GM12878 (cell line): ENCODE results near the gene AP1G2. TPM values are rescaled to one million over a fixed set of nuclear protein-coding genes. Genes with fewer than 3 reads are reported as not detected.

Experiments
- ATAC-seq: fragments of 200-7000 bp; cut with Tn5 transposase; 3 replicates; pipeline ENCODE4 v1.9.1; 2020; ENCODE audit warnings: mild to moderate bottlenecking, moderate library complexity
- BruUV-seq: library from RNA; stranded (reverse); fragments of 400-500 nt; replicated peaks from 2 replicates; lab custom pipeline; 2021; lab: Mats Ljungman, UMichigan
- CTCF ChIA-PET: fragments of 300-600 bp; sonication (Branson Sonifier 250); formaldehyde crosslinking; extraction: SDS; loops from one replicate; lab custom pipeline; 2021; ENCODE audit warnings: inconsistent platforms; lab: Yijun Ruan, JAX
- POLR2A ChIA-PET: fragments of 350-600 bp; formaldehyde crosslinking; extraction: SDS; loops from one replicate; lab custom pipeline; 2021; ENCODE audit warnings: inconsistent platforms; lab: Charles Lee
- RAD21 ChIA-PET: fragments of 300-600 bp; sonication (Branson Sonifier 250); formaldehyde crosslinking; loops from one replicate; lab custom pipeline; 2023; ENCODE audit warnings: antibody characterized with exemption; ENCODE audit not compliant: unreplicated experiment; lab: Charles Lee
- SMC1A ChIA-PET: fragments of 300-600 bp; sonication (Branson Sonifier 250); formaldehyde crosslinking; loops from one replicate; lab custom pipeline; 2023; ENCODE audit not compliant: unreplicated experiment, uncharacterized antibody; lab: Charles Lee
- DNase-seq: peaks from one replicate; pipeline ENCODE4 v3.0.0-alpha.2; 2011; ENCODE audit warnings: low read depth, low spot score
- FAIRE-seq: peaks from 3 replicates; lab custom pipeline; 2011; peaks lifted over from hg19 to GRCh38; lab: Jason Lieb, UNC
- H2AFZ ChIP-seq: 2 replicates; pipeline ENCODE4 v1.6.0; 2011; ENCODE audit warnings: low read depth, low read length, control low read depth; ENCODE audit not compliant: control insufficient read depth
- H3K27ac ChIP-seq: 2 replicates; pipeline ENCODE4 v1.5.1; 2011; ENCODE audit warnings: control low read depth; ENCODE audit not compliant: control insufficient read depth, insufficient read depth
- H3K27me3 ChIP-seq, 2 experiments: replicated peaks in 1 of 2; 2 replicates each; pipeline versions ENCODE4 v1.6.0 to v1.6.1; 2011; ENCODE audit warnings: low read length in 1 of 2; ENCODE audit not compliant: control insufficient read depth in 2 of 2, insufficient read depth in 2 of 2
- H3K36me3 ChIP-seq, 2 experiments: 2 replicates each; pipeline ENCODE4 v1.5.1; 2011; ENCODE audit warnings: low read length in 1 of 2; ENCODE audit not compliant: control insufficient read depth in 2 of 2, insufficient read depth in 2 of 2
- H3K4me1 ChIP-seq: 2 replicates; pipeline ENCODE4 v1.6.1; 2011; ENCODE audit warnings: mild to moderate bottlenecking, low read length, moderate library complexity, mixed read lengths; ENCODE audit not compliant: control insufficient read depth, insufficient read depth
- H3K4me2 ChIP-seq: 2 replicates; pipeline ENCODE4 v1.6.0; 2011; ENCODE audit warnings: control low read depth; ENCODE audit not compliant: control insufficient read depth, insufficient read depth
- H3K4me3 ChIP-seq: fragments of 200-600 bp; sonication (generic); 2 replicates; pipeline ENCODE4 v1.5.1; 2016
- H3K79me2 ChIP-seq: 2 replicates; pipeline ENCODE4 v1.6.0; 2011; ENCODE audit warnings: low read length; ENCODE audit not compliant: control insufficient read depth, insufficient read depth
- H3K9ac ChIP-seq: 2 replicates; pipeline ENCODE4 v1.8.0; 2011; ENCODE audit warnings: low read length, control low read depth, mixed read lengths; ENCODE audit not compliant: control insufficient read depth, insufficient read depth
- H3K9me3 ChIP-seq: replicated peaks from 3 replicates; pipeline ENCODE4 v1.5.1; 2011; ENCODE audit warnings: mild to moderate bottlenecking, low read length; ENCODE audit not compliant: control insufficient read depth, insufficient read depth
- H4K20me1 ChIP-seq: 2 replicates; pipeline ENCODE4 v1.6.0; 2011; ENCODE audit not compliant: control insufficient read depth, insufficient read depth
- ESRRA ChIP-seq: IDR thresholded peaks from 2 replicates; pipeline ENCODE4 v1.6.1; 2012; ENCODE audit warnings: mild to moderate bottlenecking, low read length, improper control_type of control experiment
- MTA2 ChIP-seq: fragments of 450-650 bp; IDR thresholded peaks from 2 replicates; pipeline ENCODE4 v1.6.1; 2016; ENCODE audit warnings: low read depth, mild to moderate bottlenecking, moderate library complexity
- NR2C2 ChIP-seq: IDR thresholded peaks from 2 replicates; pipeline ENCODE4 v1.6.1; 2011; ENCODE audit warnings: borderline replicate concordance, low read depth; ENCODE audit not compliant: control insufficient read depth, insufficient read length
- NRF1 ChIP-seq: conservative IDR thresholded peaks from 2 replicates; pipeline ENCODE4 v1.6.1; 2011; ENCODE audit warnings: mild to moderate bottlenecking, low read depth, low read length, improper control_type of control experiment
- POLR2AphosphoS2 ChIP-seq: IDR thresholded peaks from 2 replicates; pipeline ENCODE4 v1.6.1; 2011; ENCODE audit warnings: low read depth, mild to moderate bottlenecking, low read length, improper control_type of control experiment, moderate library complexity
- RUNX3 ChIP-seq: IDR thresholded peaks from 2 replicates; pipeline ENCODE4 v1.6.1; 2012; ENCODE audit warnings: low read length, inconsistent platforms
- SMAD5 ChIP-seq: IDR thresholded peaks from 2 replicates; pipeline ENCODE4 v1.6.1; 2016; ENCODE audit warnings: antibody characterized with exemption, low read depth
- SMARCA5 ChIP-seq: fragments of 450-650 bp; IDR thresholded peaks from 2 replicates; pipeline ENCODE4 v1.6.1; 2017; ENCODE audit warnings: mild to moderate bottlenecking
- SMC3 ChIP-seq: IDR thresholded peaks from 2 replicates; pipeline ENCODE4 v1.6.1; 2011; ENCODE audit warnings: low read length, improper control_type of control experiment, borderline replicate concordance
- SPI1 ChIP-seq: IDR thresholded peaks from 2 replicates; pipeline ENCODE4 v1.6.1; 2011; ENCODE audit warnings: low read depth, mild to moderate bottlenecking, low read length, moderate library complexity, borderline replicate concordance; ENCODE audit not compliant: insufficient read depth
- TCF12 ChIP-seq: IDR thresholded peaks from 2 replicates; pipeline ENCODE4 v1.6.1; 2011; ENCODE audit warnings: low read depth, mild to moderate bottlenecking, low read length
- TCF3 ChIP-seq: IDR thresholded peaks from 2 replicates; pipeline ENCODE4 v1.6.1; 2012; ENCODE audit warnings: low read depth, mild to moderate bottlenecking, low read length, borderline replicate concordance; ENCODE audit not compliant: insufficient read depth
- ZBED1 ChIP-seq: IDR thresholded peaks from 2 replicates; pipeline ENCODE4 v1.6.1; 2016; ENCODE audit warnings: borderline replicate concordance
- WGBS: methylation state at CpG from one replicate; pipeline ENCODE4 v1.1.6; 2016; ENCODE audit warnings: low lambda C conversion rate; ENCODE audit not compliant: insufficient replicate concordance, insufficient coverage; ENCODE audit errors: missing lambda C conversion rate; 5-methylcytosine and 5-hydroxymethylcytosine counted together
- in situ Hi-C: fragments of 300-500 bp; cut with MboI; formaldehyde crosslinking; loops from 9 replicates; pipeline ENCODE4 v1.14.3; 2018; ENCODE audit warnings: mixed read lengths
- intact Hi-C: fragments of 100-400 bp; cut with micrococcal nuclease; formaldehyde crosslinking; loops from one replicate; pipeline ENCODE4 v1.14.2; 2022; ENCODE audit not compliant: unreplicated experiment
- polyA plus RNA-seq, 11 experiments: library from polyadenylated mRNA; depleted of rRNA in 4 of 11; unstranded in 6 of 11; stranded (reverse) in 5 of 11; fragments of >200 nt; fragmentation: Nextera tagmentation in 4 of 11; fragmentation: Illumina TruSeq in 1 of 11; extraction: Ambion mirVana in 4 of 11; extraction: Trizol in 1 of 11; gene quantifications; 1 replicate in 1 of 11; 2 replicates in 10 of 11; pipeline versions ENCODE4 v1.2.1 to v1.2.3, GENCODE V29; 2011 to 2016; ENCODE audit warnings: inconsistent platforms in 2 of 11, missing spikeins in 2 of 11, low read depth in 1 of 11
- total RNA-seq, 4 experiments: library from RNA; depleted of rRNA in 3 of 4; stranded (reverse); fragments of >200 nt in 3 of 4; fragmentation: Illumina TruSeq in 1 of 4; extraction: Trizol in 1 of 4; gene quantifications; 2 replicates each; pipeline versions ENCODE4 v1.2.1 to v1.2.3, GENCODE V29; 2013 to 2021
- TF ChIP-seq, protein P1 (sequence below): fragments of 450-650 bp; conservative IDR thresholded peaks from 2 replicates; pipeline ENCODE4 v1.6.1; 2017; ENCODE audit warnings: mild to moderate bottlenecking, moderate library complexity
- TF ChIP-seq, protein P2 (sequence below): fragments of 450-650 bp; IDR thresholded peaks from 2 replicates; pipeline ENCODE4 v1.6.1; 2014; ENCODE audit warnings: mild to moderate bottlenecking
- TF ChIP-seq, protein P3 (sequence below): fragments of 450-650 bp; IDR thresholded peaks from 2 replicates; pipeline ENCODE4 v1.6.1; 2016; ENCODE audit warnings: mild to moderate bottlenecking
- TF ChIP-seq, protein P4 (sequence below): IDR thresholded peaks from 2 replicates; pipeline ENCODE4 v1.6.1; 2011; ENCODE audit warnings: mild to moderate bottlenecking, low read depth, low read length, moderate library complexity; ENCODE audit not compliant: insufficient replicate concordance
- TF ChIP-seq, protein P5 (sequence below): fragments of 450-650 bp; IDR thresholded peaks from 2 replicates; pipeline ENCODE4 v1.6.1; 2017; ENCODE audit warnings: borderline replicate concordance

The AP1G2 gene
- total and polyA plus RNA-seq, 10 of the 15 experiments (the other 5 are each of a cell fraction or from before 2014, with no cell fraction given) = 41.5 to 146 (median 103) TPM

DNA sequence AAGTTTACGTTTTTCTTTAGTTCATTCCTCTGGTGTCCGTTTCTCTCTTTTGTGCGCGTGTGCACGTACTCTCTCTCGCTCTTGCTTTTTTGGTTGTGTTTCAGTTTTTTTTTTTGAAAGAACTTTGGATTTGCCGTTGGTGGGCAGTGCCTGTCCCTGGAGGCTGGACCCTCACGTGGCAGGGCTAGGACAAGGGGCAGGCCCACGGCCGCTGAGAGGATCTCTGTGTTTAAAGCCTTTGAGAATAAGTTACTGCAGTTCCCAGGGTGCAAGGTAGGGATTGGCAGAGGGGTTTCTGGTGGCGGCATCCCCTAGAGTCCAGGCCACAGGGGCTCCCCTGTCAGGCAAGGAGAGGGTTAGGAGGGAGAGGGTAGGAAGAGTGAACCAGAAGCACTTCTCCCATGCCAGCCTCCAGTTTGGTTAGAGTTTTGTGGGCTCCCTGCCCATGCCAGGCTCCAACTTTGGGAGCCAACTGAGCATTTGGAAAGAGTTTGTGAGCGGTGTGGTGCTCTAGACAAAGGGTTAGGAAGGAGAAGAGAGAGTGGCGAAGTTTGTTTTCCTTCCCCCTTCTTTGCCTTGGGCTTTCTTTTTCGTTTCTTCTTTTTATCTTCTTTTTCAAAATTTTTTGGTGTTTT, 46.6 kb downstream of the AP1G2 start:
- H2AFZ ChIP-seq = no peak overlapping the region
- no peak overlapping the region for H3K4me2 ChIP-seq
- H3K36me3 ChIP-seq = no peaks in the 10 kb centered on the region
- no peaks in the 10 kb centered on the region for H3K9me3 ChIP-seq
- 69% methylated on average over 9 of the region's 14 CpGs for WGBS
- ATAC-seq = no peak
- no peak overlapping the region for H3K27ac ChIP-seq
- POLR2A ChIA-PET = no interaction called here
- BruUV-seq = no TSS peak
- in situ Hi-C loops = no loop called here
- H3K4me1 ChIP-seq = no peaks in the 10 kb centered on the region
- intact Hi-C loops = no loop called here
- CTCF ChIA-PET = interaction anchor here (1.2 kb wide), 1 partner anchor 37 kb away, joined by 3 read pairs; no protein-coding TSS in a partner anchor
- H4K20me1 ChIP-seq = no peaks in the 10 kb centered on the region
- H3K27me3 ChIP-seq = no peaks in the 10 kb centered on the region
- RAD21 ChIA-PET = interaction anchor here (0.6 kb wide), 1 partner anchor 39 kb away, joined by 3 read pairs; no protein-coding TSS in a partner anchor
- no peaks in the 10 kb centered on the region for H3K79me2 ChIP-seq
- SMC1A ChIA-PET = no interaction called here
- no peak overlapping the region for H3K4me3 ChIP-seq
- no peak for DNase-seq
- no peak for FAIRE-seq
- no peak overlapping the region for H3K9ac ChIP-seq
- TF ChIP-seq, protein P1, sequence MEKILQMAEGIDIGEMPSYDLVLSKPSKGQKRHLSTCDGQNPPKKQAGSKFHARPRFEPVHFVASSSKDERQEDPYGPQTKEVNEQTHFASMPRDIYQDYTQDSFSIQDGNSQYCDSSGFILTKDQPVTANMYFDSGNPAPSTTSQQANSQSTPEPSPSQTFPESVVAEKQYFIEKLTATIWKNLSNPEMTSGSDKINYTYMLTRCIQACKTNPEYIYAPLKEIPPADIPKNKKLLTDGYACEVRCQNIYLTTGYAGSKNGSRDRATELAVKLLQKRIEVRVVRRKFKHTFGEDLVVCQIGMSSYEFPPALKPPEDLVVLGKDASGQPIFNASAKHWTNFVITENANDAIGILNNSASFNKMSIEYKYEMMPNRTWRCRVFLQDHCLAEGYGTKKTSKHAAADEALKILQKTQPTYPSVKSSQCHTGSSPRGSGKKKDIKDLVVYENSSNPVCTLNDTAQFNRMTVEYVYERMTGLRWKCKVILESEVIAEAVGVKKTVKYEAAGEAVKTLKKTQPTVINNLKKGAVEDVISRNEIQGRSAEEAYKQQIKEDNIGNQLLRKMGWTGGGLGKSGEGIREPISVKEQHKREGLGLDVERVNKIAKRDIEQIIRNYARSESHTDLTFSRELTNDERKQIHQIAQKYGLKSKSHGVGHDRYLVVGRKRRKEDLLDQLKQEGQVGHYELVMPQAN = no peak
- TF ChIP-seq ZBED1 (no peak), TCF3 (no peak), SMAD5 (no peak), SMARCA5 (no peak), NRF1 (no peak), NR2C2 (no peak), POLR2AphosphoS2 (no peak), SPI1 (no peak), ESRRA (no peak), RUNX3 (no peak), SMC3 (no peak), TCF12 (no peak), MTA2 (no peak)
- TF ChIP-seq, protein P2, sequence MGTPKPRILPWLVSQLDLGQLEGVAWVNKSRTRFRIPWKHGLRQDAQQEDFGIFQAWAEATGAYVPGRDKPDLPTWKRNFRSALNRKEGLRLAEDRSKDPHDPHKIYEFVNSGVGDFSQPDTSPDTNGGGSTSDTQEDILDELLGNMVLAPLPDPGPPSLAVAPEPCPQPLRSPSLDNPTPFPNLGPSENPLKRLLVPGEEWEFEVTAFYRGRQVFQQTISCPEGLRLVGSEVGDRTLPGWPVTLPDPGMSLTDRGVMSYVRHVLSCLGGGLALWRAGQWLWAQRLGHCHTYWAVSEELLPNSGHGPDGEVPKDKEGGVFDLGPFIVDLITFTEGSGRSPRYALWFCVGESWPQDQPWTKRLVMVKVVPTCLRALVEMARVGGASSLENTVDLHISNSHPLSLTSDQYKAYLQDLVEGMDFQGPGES = no peak
- TF ChIP-seq, protein P3, sequence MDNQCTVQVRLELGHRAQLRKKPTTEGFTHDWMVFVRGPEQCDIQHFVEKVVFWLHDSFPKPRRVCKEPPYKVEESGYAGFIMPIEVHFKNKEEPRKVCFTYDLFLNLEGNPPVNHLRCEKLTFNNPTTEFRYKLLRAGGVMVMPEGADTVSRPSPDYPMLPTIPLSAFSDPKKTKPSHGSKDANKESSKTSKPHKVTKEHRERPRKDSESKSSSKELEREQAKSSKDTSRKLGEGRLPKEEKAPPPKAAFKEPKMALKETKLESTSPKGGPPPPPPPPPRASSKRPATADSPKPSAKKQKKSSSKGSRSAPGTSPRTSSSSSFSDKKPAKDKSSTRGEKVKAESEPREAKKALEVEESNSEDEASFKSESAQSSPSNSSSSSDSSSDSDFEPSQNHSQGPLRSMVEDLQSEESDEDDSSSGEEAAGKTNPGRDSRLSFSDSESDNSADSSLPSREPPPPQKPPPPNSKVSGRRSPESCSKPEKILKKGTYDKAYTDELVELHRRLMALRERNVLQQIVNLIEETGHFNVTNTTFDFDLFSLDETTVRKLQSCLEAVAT = no peak
- TF ChIP-seq, protein P4, sequence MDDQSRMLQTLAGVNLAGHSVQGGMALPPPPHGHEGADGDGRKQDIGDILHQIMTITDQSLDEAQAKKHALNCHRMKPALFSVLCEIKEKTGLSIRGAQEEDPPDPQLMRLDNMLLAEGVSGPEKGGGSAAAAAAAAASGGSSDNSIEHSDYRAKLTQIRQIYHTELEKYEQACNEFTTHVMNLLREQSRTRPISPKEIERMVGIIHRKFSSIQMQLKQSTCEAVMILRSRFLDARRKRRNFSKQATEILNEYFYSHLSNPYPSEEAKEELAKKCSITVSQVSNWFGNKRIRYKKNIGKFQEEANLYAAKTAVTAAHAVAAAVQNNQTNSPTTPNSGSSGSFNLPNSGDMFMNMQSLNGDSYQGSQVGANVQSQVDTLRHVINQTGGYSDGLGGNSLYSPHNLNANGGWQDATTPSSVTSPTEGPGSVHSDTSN = no peak
- TF ChIP-seq, protein P5, sequence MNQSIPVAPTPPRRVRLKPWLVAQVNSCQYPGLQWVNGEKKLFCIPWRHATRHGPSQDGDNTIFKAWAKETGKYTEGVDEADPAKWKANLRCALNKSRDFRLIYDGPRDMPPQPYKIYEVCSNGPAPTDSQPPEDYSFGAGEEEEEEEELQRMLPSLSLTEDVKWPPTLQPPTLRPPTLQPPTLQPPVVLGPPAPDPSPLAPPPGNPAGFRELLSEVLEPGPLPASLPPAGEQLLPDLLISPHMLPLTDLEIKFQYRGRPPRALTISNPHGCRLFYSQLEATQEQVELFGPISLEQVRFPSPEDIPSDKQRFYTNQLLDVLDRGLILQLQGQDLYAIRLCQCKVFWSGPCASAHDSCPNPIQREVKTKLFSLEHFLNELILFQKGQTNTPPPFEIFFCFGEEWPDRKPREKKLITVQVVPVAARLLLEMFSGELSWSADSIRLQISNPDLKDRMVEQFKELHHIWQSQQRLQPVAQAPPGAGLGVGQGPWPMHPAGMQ = no peak
